GM23338 (cell line): ENCODE results near the gene ERC1. TPM values are rescaled to one million over a fixed set of nuclear protein-coding genes. Genes with fewer than 3 reads are reported as not detected.

Experiments used
- ATAC-seq: fragments of 200-7000 bp; cut with Tn5 transposase; 3 replicates; pipeline ENCODE4 v1.9.1; 2020
- DNase-seq: peaks from one replicate; pipeline ENCODE4 v3.0.0-alpha.2; 2015; ENCODE audit warnings: low spot score
- H2AFZ ChIP-seq: fragments of 200-600 bp; sonication (generic); 2 replicates; pipeline ENCODE4 v1.8.0; 2016; ENCODE audit warnings: antibody characterized with exemption, mild to moderate bottlenecking, moderate library complexity
- H3F3A ChIP-seq: fragments of 200-600 bp; sonication (generic); replicated peaks from 2 replicates; pipeline ENCODE4 v1.8.0; 2017; ENCODE audit warnings: antibody characterized with exemption, mixed run types, low read depth
- H3K27ac ChIP-seq: fragments of 200-600 bp; sonication (generic); 2 replicates; pipeline ENCODE4 v1.6.1; 2016; ENCODE audit warnings: low read depth
- H3K27me3 ChIP-seq: fragments of 200-600 bp; sonication (generic); 2 replicates; pipeline ENCODE4 v1.8.0; 2016; ENCODE audit warnings: mild to moderate bottlenecking, mixed run types, moderate library complexity; ENCODE audit not compliant: insufficient read depth
- H3K36me3 ChIP-seq: fragments of 200-600 bp; sonication (generic); 2 replicates; pipeline ENCODE4 v1.8.0; 2016; ENCODE audit warnings: mild to moderate bottlenecking; ENCODE audit not compliant: insufficient read depth
- H3K4me1 ChIP-seq: fragments of 200-600 bp; sonication (generic); 2 replicates; pipeline ENCODE4 v1.8.0; 2016; ENCODE audit warnings: mild to moderate bottlenecking, moderate library complexity; ENCODE audit not compliant: insufficient read depth
- H3K4me2 ChIP-seq: fragments of 200-600 bp; sonication (generic); 2 replicates; pipeline ENCODE4 v1.7.1; 2017; ENCODE audit warnings: mixed run types
- H3K4me3 ChIP-seq: fragments of 200-600 bp; sonication (generic); 2 replicates; pipeline ENCODE4 v1.6.1; 2016; ENCODE audit warnings: mixed run types
- H3K79me2 ChIP-seq: fragments of 200-600 bp; sonication (generic); replicated peaks from 2 replicates; pipeline ENCODE4 v1.8.0; 2017; ENCODE audit warnings: mild to moderate bottlenecking; ENCODE audit not compliant: insufficient read depth
- H3K9me2 ChIP-seq: fragments of 200-600 bp; sonication (generic); 2 replicates; pipeline ENCODE4 v1.8.0; 2017; ENCODE audit not compliant: insufficient read depth
- H4K20me1 ChIP-seq: fragments of 200-600 bp; sonication (generic); replicated peaks from 2 replicates; pipeline ENCODE4 v1.8.0; 2017; ENCODE audit warnings: mild to moderate bottlenecking; ENCODE audit not compliant: insufficient read depth
- H3K27ac Mint-ChIP-seq: 2 replicates; pipeline ENCODE4 v1.8.0; 2020; ENCODE audit warnings: inconsistent platforms, mild to moderate bottlenecking, moderate library complexity, mixed read lengths
- H3K27me3 Mint-ChIP-seq: 3 replicates; pipeline ENCODE4 v1.8.0; 2022; ENCODE audit warnings: low read depth, mild to moderate bottlenecking, moderate library complexity, mixed read lengths, inconsistent platforms; ENCODE audit not compliant: insufficient read depth, poor library complexity
- H3K36me3 Mint-ChIP-seq: 3 replicates; pipeline ENCODE4 v1.8.0; 2021; ENCODE audit warnings: low read depth, mild to moderate bottlenecking, inconsistent platforms, moderate library complexity, mixed read lengths
- H3K4me1 Mint-ChIP-seq: 3 replicates; pipeline ENCODE4 v1.8.0; 2020; ENCODE audit warnings: mild to moderate bottlenecking, inconsistent platforms, mixed read lengths
- H3K4me3 Mint-ChIP-seq: 3 replicates; pipeline ENCODE4 v1.8.0; 2021; ENCODE audit warnings: moderate library complexity, mild to moderate bottlenecking, inconsistent platforms, mixed read lengths
- H3K9me3 Mint-ChIP-seq: 3 replicates; pipeline ENCODE4 v1.8.0; 2020; ENCODE audit warnings: moderate library complexity, mild to moderate bottlenecking, inconsistent platforms, mixed read lengths
- CREB1 ChIP-seq: fragments of 250-450 bp; sonication (Bioruptor Pico); IDR thresholded peaks from 2 replicates; pipeline ENCODE4 v1.5.0; 2020; ENCODE audit warnings: low read depth, mild to moderate bottlenecking, moderate library complexity
- EZH2 ChIP-seq: fragments of 200-600 bp; sonication (generic); IDR thresholded peaks from one replicate; pipeline ENCODE4 v1.8.0; 2017; ENCODE audit warnings: antibody characterized with exemption, mild to moderate bottlenecking, low read depth; ENCODE audit not compliant: unreplicated experiment
- EZH2phosphoT487 ChIP-seq: fragments of 200-600 bp; sonication (generic); IDR thresholded peaks from one replicate; pipeline ENCODE4 v1.8.1; 2018; ENCODE audit warnings: antibody characterized with exemption; ENCODE audit not compliant: unreplicated experiment
- NANOG ChIP-seq: IDR thresholded peaks from 2 replicates; pipeline ENCODE4 v1.6.1; 2016; ENCODE audit warnings: antibody characterized with exemption, borderline replicate concordance
- POLR2AphosphoS5 ChIP-seq: IDR thresholded peaks from 2 replicates; pipeline ENCODE4 v1.6.1; 2016; ENCODE audit warnings: antibody characterized with exemption, low read depth
- STAT1 ChIP-seq: IDR thresholded peaks from one replicate; pipeline ENCODE4 v1.6.1; 2016; ENCODE audit warnings: antibody characterized with exemption; ENCODE audit not compliant: unreplicated experiment
- ZNF114 ChIP-seq: fragments of 250-450 bp; sonication (Bioruptor Pico); IDR thresholded peaks from 2 replicates; pipeline ENCODE4 v1.5.0; 2020; ENCODE audit warnings: mild to moderate bottlenecking, moderate library complexity
- ZNF331 ChIP-seq: fragments of 250-450 bp; sonication (Bioruptor Pico); IDR thresholded peaks from 2 replicates; pipeline ENCODE4 v1.5.0; 2020; ENCODE audit warnings: low read depth, mild to moderate bottlenecking, moderate library complexity
- polyA plus RNA-seq: library from polyadenylated mRNA; unstranded; fragments of >200 nt; fragmentation: Nextera tagmentation; extraction: Ambion mirVana; gene quantifications from 2 replicates; pipeline ENCODE4 v1.2.1, GENCODE V29; 2016
- total RNA-seq: library from RNA; depleted of rRNA; stranded (reverse); fragments of >200 nt; shearing (Covaris generic); gene quantifications from 2 replicates; pipeline ENCODE4 v1.2.3, GENCODE V29; 2014
- TF ChIP-seq, protein P1 (sequence below), 2 experiments: fragments of 200-600 bp in 1 of 2; sonication (generic) in 1 of 2; conservative IDR thresholded peaks; 2 replicates each; pipeline versions ENCODE4 v1.5.1 to v1.6.1; 2016 to 2017; ENCODE audit warnings: antibody characterized with exemption in 2 of 2, low read depth in 2 of 2, mild to moderate bottlenecking in 2 of 2, moderate library complexity in 1 of 2
- TF ChIP-seq, protein P2 (sequence below): fragments of 250-450 bp; sonication (Bioruptor Pico); IDR thresholded peaks from 2 replicates; pipeline ENCODE4 v1.5.0; 2020; ENCODE audit warnings: mild to moderate bottlenecking, moderate library complexity
- TF ChIP-seq, protein P3 (sequence below): IDR thresholded peaks from 2 replicates; pipeline ENCODE4 v1.6.1; 2016; ENCODE audit warnings: antibody characterized with exemption
- TF ChIP-seq, protein P4 (sequence below): IDR thresholded peaks from one replicate; pipeline ENCODE4 v1.6.1; 2018; ENCODE audit warnings: antibody characterized with exemption; ENCODE audit not compliant: unreplicated experiment

The ERC1 gene
- total and polyA plus RNA-seq, 2 experiments from 2014 or later = 28.1 to 35.3 TPM

GRCh38 chr12:1428671-1429070 is 437.6 kb downstream of the ERC1 start:
- H3K27ac ChIP-seq = no peak overlapping the region
- no peaks in the 10 kb centered on the region for H3K36me3 ChIP-seq
- H3K4me2 ChIP-seq = no peak overlapping the region
- H3K27me3 ChIP-seq = no peaks in the 10 kb centered on the region
- Mint-ChIP-seq H3K9me3 (no peaks in the 10 kb centered on the region), H3K4me3 (no peak overlapping the region), H3K36me3 (no peaks in the 10 kb centered on the region), H3K27me3 (peaks cover 2% of the 10 kb centered on the region), H3K4me1 (no peaks in the 10 kb centered on the region), H3K27ac (no peak overlapping the region)
- 0 out of 2 replicates have a peak, but pooled peaks cover 3% of the 10 kb centered on the region for H4K20me1 ChIP-seq
- H3K79me2 ChIP-seq = no peaks in the 10 kb centered on the region
- H3K4me3 ChIP-seq = no peak overlapping the region
- no peak overlapping the region for H2AFZ ChIP-seq
- ATAC-seq (no peak), DNase-seq (no peak)
- no peaks in the 10 kb centered on the region for H3K4me1 ChIP-seq
- TF ChIP-seq, protein P1, sequence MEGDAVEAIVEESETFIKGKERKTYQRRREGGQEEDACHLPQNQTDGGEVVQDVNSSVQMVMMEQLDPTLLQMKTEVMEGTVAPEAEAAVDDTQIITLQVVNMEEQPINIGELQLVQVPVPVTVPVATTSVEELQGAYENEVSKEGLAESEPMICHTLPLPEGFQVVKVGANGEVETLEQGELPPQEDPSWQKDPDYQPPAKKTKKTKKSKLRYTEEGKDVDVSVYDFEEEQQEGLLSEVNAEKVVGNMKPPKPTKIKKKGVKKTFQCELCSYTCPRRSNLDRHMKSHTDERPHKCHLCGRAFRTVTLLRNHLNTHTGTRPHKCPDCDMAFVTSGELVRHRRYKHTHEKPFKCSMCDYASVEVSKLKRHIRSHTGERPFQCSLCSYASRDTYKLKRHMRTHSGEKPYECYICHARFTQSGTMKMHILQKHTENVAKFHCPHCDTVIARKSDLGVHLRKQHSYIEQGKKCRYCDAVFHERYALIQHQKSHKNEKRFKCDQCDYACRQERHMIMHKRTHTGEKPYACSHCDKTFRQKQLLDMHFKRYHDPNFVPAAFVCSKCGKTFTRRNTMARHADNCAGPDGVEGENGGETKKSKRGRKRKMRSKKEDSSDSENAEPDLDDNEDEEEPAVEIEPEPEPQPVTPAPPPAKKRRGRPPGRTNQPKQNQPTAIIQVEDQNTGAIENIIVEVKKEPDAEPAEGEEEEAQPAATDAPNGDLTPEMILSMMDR (conservative IDR thresholded peaks at IDR 0.05; ENCODE audit: low read depth in 2 of 2) = no peak
- TF ChIP-seq POLR2AphosphoS5 = no peak
- no peak for TF ChIP-seq CREB1
- TF ChIP-seq, protein P2, sequence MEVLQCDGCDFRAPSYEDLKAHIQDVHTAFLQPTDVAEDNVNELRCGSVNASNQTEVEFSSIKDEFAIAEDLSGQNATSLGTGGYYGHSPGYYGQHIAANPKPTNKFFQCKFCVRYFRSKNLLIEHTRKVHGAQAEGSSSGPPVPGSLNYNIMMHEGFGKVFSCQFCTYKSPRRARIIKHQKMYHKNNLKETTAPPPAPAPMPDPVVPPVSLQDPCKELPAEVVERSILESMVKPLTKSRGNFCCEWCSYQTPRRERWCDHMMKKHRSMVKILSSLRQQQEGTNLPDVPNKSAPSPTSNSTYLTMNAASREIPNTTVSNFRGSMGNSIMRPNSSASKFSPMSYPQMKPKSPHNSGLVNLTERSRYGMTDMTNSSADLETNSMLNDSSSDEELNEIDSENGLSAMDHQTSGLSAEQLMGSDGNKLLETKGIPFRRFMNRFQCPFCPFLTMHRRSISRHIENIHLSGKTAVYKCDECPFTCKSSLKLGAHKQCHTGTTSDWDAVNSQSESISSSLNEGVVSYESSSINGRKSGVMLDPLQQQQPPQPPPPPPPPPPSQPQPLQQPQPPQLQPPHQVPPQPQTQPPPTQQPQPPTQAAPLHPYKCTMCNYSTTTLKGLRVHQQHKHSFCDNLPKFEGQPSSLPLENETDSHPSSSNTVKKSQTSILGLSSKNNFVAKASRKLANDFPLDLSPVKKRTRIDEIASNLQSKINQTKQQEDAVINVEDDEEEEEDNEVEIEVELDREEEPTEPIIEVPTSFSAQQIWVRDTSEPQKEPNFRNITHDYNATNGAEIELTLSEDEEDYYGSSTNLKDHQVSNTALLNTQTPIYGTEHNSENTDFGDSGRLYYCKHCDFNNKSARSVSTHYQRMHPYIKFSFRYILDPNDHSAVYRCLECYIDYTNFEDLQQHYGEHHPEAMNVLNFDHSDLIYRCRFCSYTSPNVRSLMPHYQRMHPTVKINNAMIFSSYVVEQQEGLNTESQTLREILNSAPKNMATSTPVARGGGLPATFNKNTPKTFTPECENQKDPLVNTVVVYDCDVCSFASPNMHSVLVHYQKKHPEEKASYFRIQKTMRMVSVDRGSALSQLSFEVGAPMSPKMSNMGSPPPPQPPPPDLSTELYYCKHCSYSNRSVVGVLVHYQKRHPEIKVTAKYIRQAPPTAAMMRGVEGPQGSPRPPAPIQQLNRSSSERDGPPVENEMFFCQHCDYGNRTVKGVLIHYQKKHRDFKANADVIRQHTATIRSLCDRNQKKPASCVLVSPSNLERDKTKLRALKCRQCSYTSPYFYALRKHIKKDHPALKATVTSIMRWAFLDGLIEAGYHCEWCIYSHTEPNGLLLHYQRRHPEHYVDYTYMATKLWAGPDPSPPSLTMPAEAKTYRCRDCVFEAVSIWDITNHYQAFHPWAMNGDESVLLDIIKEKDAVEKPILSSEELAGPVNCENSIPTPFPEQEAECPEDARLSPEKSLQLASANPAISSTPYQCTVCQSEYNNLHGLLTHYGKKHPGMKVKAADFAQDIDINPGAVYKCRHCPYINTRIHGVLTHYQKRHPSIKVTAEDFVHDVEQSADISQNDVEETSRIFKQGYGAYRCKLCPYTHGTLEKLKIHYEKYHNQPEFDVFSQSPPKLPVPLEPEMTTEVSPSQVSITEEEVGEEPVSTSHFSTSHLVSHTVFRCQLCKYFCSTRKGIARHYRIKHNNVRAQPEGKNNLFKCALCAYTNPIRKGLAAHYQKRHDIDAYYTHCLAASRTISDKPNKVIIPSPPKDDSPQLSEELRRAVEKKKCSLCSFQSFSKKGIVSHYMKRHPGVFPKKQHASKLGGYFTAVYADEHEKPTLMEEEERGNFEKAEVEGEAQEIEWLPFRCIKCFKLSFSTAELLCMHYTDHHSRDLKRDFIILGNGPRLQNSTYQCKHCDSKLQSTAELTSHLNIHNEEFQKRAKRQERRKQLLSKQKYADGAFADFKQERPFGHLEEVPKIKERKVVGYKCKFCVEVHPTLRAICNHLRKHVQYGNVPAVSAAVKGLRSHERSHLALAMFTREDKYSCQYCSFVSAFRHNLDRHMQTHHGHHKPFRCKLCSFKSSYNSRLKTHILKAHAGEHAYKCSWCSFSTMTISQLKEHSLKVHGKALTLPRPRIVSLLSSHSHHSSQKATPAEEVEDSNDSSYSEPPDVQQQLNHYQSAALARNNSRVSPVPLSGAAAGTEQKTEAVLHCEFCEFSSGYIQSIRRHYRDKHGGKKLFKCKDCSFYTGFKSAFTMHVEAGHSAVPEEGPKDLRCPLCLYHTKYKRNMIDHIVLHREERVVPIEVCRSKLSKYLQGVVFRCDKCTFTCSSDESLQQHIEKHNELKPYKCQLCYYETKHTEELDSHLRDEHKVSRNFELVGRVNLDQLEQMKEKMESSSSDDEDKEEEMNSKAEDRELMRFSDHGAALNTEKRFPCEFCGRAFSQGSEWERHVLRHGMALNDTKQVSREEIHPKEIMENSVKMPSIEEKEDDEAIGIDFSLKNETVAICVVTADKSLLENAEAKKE (CRISPR knock-in tag) = no peak
- no peak for TF ChIP-seq ZNF114 (CRISPR knock-in tag)
- TF ChIP-seq, protein P3, sequence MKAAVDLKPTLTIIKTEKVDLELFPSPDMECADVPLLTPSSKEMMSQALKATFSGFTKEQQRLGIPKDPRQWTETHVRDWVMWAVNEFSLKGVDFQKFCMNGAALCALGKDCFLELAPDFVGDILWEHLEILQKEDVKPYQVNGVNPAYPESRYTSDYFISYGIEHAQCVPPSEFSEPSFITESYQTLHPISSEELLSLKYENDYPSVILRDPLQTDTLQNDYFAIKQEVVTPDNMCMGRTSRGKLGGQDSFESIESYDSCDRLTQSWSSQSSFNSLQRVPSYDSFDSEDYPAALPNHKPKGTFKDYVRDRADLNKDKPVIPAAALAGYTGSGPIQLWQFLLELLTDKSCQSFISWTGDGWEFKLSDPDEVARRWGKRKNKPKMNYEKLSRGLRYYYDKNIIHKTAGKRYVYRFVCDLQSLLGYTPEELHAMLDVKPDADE = no peak
- no peak for TF ChIP-seq EZH2
- no peak for TF ChIP-seq STAT1
- TF ChIP-seq, protein P4, sequence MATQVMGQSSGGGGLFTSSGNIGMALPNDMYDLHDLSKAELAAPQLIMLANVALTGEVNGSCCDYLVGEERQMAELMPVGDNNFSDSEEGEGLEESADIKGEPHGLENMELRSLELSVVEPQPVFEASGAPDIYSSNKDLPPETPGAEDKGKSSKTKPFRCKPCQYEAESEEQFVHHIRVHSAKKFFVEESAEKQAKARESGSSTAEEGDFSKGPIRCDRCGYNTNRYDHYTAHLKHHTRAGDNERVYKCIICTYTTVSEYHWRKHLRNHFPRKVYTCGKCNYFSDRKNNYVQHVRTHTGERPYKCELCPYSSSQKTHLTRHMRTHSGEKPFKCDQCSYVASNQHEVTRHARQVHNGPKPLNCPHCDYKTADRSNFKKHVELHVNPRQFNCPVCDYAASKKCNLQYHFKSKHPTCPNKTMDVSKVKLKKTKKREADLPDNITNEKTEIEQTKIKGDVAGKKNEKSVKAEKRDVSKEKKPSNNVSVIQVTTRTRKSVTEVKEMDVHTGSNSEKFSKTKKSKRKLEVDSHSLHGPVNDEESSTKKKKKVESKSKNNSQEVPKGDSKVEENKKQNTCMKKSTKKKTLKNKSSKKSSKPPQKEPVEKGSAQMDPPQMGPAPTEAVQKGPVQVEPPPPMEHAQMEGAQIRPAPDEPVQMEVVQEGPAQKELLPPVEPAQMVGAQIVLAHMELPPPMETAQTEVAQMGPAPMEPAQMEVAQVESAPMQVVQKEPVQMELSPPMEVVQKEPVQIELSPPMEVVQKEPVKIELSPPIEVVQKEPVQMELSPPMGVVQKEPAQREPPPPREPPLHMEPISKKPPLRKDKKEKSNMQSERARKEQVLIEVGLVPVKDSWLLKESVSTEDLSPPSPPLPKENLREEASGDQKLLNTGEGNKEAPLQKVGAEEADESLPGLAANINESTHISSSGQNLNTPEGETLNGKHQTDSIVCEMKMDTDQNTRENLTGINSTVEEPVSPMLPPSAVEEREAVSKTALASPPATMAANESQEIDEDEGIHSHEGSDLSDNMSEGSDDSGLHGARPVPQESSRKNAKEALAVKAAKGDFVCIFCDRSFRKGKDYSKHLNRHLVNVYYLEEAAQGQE = no peak
- no peak for TF ChIP-seq NANOG
- no peak for TF ChIP-seq ZNF331 (CRISPR knock-in tag)
- no peak for TF ChIP-seq EZH2phosphoT487
- no peaks in the 10 kb centered on the region; the same call in 1 of the 2 replicates for H3K9me2 ChIP-seq
- no peaks in the 10 kb centered on the region for H3F3A ChIP-seq
